DMS153 (cell line): ENCODE data around the gene USP34.

Experiments used
- DNase-seq: peaks from one replicate; lab custom pipeline; 2025; lab: John Stamatoyannopoulos, UW

USP34 gene

DNA sequence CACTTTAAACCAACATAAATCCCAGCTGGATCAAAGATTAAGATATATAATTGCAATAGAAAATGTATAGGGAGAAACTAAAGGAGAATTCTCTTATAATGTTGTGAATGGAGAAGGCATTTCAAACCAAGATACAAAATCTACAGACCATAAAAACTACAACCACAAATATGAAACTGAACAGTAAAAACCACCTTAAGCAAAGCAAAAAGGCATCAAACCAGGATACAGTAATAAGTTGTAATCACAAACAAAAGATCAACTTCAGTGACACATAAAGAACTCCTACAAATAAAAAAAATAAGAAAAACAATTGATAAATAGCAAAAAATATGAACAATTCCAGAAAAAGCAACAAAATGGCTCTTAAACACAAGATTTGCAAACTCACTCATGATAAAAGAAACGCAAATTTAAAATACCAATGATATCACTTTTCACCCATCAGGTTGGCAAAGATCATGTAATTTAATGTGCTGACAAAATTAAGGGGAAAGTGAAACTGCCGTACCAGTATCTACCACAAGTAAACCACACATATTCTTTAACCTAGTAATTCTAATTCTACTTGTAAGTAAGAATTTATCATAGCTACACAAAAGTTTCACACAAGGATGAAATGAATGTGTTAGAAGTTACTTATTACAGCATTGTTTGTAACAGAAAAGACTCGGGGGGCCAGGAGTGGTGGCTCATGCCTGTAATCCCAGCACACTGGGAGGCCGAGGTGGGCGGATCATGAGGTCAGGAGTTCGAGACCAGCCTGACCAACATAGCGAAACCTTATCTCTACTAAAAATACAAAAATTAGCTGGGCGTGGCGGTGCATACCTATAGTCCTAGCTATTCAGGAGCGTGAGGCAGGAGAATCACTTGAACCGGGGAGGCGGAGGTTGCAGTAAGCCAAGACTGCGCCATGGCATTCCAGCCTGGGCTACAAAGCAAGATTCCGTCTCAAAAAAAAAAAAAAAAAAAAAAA, 101.9 kb downstream of the USP34 start:
- DNase-seq = no peak

DNA sequence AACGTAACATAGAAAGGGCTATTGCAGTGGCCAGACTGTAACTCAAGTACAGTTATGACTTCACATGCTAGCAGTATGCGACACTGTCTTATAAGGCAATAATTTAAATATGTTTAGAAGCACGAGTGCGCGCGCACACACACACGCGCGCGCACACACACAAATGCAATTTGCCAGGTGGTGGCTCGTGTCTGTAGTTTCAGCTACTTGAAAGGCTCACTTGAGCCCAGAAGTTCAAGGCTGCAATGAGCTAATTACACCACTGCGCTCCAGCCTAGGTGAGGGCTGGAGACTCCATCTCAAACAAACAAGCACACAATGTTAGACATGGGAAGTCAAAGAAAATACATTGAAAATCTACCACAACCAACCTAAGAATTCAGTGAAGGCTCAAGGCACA, 103.7 kb downstream of the USP34 start:
- DNase-seq = no peak

DNA sequence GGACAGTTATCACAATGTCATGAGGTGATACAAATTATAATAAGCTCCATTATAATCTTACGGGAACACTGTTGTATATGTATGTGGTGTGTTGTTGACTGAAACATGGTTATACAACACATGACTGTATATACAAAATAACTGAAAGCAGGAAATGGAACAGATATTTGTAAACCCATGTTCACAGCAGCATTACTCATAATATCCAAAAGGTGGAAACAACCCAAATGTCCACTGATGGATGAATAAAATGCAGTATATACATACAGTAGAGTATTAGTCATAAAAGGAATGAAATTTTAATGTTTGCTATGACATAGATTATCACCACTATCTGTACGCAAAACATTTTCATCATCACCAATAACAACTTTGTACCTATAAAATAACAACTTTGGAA, 107.3 kb downstream of the USP34 start:
- no peak for DNase-seq

DNA sequence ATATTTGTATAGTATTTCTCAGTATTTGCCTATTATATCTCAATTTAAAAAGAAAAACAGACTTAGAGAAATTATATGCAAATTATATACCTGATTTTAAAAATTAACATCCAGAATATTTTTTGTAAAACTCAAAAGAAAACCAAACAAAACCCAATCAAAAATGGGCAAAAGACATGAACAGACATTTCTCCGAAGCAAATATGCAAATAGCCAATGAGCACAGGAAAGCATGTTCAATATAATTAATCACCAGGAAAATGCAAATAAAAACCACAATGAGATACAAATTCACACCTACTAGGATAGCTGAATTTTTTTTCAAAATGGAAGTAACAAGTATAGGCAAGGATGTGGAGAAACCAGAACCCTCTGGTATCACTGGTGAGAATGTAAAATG, 108.0 kb downstream of the USP34 start:
- DNase-seq = no peak

DNA sequence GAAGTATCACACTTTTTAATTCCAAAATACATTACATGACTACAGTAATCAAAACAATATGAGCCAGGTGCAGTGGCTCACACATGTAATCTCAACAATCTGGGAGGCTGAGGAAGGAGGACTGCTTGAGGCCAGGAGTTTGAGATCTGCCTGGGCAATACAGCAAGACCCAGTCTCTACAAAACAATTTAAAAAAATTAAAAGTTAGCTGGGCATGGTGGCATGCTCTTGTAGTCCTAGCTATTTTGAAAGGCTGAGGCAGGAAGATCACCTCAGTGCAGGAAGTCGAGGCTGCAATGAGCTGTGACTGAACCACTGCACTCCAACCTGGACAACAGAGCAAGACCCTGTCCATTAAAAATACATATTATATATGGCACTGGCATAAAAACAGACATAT, 109.8 kb downstream of the USP34 start:
- no peak for DNase-seq

DNA sequence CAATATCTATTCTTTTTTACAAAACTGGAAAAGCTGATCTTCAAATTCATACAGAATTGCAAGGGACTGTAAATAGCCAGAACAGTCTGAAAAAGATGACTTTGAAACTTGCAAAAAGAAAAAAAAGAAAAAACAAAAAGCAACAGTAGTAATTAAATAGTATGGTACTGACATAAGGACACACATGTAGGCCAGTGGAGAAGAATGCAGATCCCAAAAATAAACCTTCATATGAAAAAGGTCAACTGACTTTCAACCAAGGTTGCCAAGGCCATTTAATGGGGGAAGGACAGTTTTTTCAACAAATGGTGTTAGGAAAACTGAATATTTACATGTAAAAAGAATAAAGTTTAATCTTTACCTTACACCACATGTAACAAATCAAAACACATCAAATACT, 111.8 kb downstream of the USP34 start:
- DNase-seq = no peak

DNA sequence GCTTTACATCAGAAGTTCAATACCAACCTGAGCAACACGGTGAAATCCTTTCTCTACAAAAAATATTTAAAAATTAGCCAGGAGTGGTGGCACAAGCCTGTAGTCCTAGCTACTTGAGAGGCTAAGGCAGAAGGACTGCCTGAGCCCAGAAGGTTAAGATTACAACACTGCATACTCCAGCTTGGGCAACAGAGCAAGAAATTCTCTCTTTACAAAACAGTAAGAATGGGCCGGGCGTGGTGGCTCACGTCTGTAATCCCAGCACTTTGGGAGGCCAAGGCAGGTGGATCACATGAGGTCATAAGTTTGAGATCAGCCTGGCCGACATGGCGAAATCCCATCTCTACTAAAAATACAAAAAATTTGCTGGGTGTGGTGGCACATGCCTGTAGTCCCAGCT, 113.2 kb downstream of the USP34 start:
- DNase-seq = no peak

DNA sequence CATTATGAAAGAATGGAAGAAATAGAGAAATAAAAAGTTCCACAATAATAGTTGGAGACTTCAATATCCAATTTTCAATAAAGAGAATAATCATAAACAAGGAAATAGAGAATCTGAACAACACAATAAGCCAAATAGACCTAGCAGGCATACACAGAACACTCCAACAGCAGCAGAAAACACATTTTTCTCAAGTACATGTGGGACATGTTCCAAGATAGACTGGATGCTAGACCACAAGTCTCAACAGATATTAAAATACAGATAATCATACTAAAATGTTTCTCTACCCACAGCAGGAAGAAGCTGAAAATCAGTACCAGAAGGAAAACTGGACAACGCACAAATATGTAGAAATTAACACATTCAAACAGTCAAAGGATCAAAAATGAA, 113.9 kb downstream of the USP34 start:
- no peak for DNase-seq

DNA sequence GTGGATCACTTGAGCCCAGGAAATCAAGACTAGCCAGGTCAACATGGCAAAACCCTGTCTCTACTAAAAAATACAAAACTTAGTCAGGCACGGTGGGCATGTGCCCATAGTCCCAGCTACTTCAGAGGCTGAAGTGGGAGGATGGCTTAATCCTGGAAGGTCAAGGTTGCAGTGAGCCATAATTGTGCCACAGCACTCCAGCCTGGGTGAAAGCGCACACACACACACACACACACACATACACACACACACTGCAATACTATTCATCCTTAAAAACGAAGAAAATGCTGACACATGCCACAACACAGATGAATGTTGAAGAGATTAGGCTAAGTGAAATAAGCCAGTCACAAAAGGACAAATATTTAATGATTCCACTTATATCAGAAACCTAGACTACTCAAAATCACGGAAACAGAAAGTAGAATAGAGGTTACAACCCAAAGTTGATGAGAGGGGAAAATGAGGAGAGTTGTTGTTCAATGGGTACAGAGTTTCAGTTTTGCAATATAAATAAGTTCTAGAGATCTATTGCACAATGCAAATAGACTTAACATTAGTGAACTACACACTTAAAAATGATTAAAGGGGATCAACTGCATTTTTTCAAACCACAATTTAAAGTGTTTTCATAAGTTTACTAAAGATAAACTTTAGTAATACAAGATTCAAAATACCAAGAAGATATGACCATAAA, 114.5 kb downstream of the USP34 start:
- DNase-seq = no peak

DNA sequence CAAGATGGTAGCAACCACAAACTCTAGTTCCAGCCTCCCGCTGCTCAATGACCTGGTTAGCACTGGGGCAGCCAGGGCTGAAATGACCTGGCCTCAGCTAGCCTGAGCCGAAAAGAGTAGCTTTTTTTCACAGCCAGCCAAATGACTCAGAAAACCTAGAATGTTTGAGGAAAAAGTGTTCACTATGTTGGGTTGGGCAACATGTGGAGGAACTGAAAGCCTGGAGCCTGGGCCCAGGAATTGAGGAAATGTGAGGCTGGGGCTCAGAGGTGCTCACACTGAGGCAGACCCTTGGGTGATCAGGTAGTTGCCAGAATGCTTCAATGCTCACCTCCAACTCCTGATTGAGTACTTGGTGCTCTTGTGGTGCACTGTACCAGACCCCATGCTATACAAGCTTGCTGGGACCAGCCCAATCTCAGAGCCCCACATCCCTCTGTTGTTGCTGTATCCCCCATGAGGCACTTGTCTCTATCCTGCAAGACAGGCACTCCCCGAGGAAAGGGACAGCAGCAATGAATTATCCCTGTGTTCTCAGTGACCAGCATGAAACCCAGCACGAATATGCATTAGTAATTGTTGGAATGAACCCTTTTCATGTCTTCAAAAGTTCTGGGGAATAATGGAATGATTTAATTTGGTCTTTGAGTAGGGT, 116.2 kb downstream of the USP34 start:
- DNase-seq = no peak

DNA sequence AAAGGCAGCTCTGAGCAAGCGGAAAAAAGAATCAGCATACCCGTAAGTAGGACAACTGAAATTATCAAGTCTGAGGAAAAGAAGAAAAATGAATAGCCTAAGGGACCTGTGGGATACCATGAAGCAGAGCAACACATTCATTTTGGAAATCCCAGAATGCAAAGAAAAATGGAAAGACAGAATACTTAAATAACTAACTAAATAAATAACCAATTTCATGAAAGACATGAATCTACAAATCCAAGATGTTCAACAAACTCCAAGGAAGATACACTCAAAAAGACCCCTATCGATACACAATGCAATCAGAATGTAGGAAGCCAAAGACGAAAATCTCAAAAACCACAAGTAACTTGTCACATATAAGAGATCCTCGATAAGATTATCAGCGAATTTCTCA, 117.0 kb downstream of the USP34 start:
- no peak for DNase-seq

DNA sequence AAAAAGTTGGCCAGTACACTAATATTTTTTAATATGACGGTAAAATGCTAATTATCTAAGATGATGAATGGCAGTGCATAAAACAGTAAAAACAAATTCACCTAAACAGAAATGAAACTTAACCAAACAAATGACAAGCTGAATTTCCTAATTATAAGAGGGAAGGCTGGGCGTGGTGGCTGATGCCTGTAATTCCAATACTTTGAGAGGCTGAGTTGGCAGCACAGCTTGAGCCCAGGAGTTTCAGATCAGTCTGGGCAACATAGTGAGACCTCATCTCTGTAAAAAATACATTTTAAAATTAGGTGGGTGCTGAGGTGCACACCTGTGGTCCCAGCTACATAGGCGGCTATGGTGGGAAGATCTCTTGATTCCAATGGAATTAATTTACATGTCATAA, 120.1 kb downstream of the USP34 start:
- no peak for DNase-seq

DNA sequence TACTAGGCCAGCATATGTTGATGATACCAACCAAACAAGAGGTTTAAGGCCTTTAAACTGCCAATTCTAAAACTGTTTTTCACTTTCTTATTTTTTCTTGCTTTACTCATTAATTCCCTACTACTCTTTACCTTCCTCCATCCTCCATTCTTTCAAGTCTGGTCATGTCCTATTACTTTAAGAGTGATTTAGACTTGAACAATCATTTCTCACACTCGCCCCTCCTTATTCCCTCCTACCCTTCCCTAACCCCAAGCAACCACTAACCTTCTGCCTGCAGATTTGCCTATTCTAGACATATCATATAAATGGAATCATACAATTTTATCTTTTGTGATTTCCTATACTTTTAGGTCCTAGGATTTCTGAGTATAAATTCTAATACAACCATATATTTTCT, 127.7 kb downstream of the USP34 start:
- no peak for DNase-seq

DNA sequence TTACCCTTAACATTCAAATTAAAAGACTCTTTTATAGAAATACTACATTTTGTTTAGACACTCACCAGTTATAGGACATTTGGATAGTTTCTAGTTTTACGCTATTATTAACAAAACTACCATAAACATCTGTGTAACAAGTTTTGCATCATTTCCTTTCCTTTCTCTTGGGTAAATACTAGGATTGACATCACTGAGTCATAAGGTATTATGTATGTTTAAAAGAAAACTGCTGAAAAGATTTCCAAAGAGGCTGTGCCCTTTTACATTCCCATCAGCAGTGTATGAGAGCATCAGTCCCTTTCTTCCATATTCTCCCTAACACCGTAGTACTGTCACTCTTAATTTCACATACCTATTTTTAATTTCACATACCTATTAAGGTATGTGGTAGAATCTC, 130.6 kb downstream of the USP34 start:
- DNase-seq = no peak

DNA sequence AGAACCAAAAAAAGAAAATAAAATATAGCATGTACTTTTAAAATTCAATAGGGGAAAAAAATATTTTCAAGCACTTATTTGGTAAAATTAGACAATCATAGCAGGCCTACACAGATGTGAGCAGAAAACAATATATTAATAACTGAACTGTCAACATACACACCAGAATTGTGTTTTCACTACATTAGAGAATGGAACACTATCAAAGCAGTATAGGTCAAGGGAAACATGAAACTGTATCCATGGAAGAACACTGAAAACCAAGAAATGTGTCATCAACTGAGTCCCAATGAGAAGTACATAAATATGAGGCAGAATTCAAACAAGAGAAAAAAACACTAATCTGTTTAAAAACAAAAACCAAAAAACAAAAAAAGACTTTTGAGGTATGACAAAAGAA, 132.4 kb downstream of the USP34 start:
- DNase-seq = no peak

DNA sequence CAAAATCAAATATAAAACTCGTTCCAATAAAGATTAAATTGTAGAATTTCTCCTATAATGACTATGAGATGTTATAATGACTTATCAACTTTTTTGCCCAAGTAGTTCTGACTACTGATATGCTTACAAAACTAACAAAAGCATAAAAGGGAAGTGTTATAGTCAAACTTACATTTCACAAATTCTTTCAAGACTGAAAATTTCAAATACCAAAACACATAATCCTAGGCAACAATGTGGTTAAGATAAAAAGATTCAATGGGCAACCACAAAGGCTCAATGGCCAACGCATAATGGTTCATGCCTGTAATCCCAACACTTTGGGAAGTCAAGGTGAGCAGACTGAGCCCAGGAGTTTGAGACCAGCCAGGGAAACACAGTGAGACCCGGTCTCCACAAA, 135.7 kb downstream of the USP34 start:
- DNase-seq = no peak

DNA sequence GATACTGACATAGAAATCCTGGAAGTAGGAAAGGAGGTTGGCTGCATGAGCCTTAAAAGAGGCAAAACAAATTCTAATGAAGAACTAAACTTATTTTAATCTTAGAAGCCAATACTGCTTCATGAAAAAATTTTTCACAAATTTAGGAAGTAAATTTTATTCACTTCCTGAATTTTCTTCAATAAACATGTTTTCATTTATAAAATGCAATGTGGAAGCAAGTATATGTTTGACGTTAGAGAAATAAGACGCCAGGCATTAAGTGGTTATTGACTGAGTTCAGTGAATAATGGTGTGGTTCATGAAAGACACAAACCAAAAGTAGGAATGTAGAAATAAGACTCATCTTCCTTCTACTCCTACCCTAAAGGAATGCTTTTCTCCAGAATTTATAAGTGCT, 136.4 kb downstream of the USP34 start:
- DNase-seq = no peak

DNA sequence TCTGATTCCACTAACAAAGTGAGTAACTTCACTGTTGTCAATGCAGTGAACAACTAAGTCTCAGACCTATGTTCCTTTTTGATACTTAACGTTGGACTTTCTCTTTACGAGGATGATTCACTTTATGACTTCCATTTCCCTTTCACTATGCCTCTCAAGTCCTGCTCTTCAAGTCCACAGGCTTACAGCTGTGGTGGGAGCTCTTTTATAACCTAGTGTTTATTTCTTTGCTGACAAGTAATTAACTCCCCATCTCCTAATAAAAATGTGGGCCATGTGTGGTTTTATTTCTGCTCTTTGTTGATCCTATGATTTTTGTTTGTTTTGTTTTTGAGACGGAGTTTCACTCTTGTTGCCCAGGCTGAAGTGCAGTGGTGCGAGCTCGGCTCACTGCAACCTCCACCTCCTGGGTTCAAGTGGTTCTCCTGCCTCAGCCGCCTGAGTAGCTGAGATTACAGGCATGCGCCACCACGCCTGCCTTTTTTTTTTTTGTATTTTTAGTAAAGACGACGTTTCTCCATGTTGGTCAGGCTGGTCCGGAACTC, 142.1 kb downstream of the USP34 start:
- peak; percentile 73 for DNase-seq

DNA sequence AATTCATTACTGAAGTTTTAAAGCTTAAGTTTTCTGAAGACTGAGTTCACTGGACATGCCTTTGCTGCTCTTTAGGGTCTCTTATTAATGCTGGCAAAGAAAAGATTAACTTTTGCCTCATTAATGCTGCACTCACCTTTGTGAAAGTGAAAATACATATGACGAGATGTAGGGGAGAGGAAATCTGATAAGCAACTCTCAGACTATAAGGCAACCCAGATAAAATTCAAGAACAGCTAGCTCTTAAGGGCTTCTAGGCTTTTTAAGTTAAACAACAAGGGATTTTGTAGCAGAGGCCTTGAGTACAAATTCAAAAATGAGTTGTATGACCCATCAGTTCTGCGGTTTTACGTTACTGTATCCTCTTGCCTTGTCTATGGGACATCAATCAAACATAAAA, 143.7 kb downstream of the USP34 start:
- no peak for DNase-seq

DNA sequence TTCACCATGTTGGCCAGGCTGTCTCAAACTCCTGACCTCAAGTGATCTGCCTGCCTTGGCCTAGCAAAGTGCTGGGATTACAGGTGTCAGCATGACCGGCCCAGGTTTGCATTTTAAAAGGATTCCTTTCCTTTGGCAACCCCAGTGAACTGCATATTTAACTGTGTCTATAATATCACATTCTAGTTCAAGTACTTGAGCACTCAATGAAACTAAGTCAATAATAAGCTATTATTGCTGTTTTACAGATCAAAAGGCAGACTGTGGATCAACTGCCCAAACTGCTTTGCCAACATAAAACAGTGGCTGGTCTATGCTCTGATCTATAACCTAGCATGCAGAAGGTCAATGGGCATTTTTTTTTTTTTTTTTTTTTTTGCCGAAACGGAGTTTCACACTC, 144.5 kb downstream of the USP34 start:
- DNase-seq = peak; percentile 70

DNA sequence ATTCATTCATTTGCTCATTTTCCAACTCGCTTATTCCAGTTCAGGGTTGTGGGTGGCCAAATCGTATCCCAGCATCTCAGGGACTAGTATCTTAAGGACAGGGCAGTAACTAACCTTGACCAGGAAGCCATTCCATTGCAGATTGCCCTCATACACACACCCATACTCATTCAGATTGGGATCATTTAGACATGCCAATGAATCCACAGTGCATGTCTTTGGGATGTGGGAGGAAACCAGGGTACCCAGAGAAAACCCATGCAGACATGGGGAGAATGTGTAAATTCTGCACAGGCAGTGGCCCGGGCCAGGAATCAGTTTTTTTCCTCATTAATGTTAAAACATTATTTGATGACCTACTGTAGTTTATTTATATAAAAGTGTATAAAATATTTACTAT, 150.7 kb downstream of the USP34 start:
- DNase-seq = no peak

DNA sequence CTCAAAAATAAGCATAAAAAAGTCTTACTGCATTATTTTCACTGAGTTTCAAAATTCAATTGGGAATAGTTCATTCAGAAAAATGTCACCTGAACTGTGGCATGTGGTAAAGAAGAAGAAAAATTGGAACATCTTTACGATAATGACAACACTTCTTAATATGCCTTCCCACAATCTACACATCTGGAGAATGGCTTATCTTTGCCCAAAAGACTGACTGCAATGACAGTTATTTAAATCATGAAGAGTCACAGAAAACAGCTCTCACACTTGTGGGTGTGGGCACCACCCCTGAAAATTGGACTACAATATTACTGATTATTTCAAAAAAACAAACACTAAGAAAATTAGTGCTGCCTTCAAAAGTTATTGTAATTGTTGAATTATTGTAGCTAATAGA, 152.3 kb downstream of the USP34 start:
- no peak for DNase-seq

DNA sequence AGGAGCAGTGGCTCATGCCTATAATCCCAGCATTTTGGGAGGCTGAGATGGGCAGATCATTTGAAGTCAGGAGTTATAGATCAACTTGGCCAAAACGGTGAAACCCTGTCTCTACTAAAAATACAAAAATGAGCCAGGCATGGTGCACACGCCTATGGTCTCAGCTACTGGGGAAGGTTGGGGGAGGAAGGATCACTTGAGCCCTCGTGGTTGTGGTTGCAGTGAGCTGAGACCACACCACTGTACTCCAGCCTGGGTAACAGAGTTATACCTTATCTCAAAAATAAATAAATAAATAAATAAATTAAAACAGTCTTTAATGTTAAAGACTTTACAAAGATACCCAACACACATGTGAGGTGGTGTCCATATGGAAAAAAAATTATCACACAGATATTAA, 174.9 kb downstream of the USP34 start:
- no peak for DNase-seq
